H9 (cell line): ENCODE results near the gene RND3. TPM values are rescaled to one million over a fixed set of nuclear protein-coding genes. Genes with fewer than 3 reads are reported as not detected.

Experiments used
- DNase-seq: peaks from one replicate; pipeline ENCODE4 v3.0.0-alpha.2; 2017
- H2AFZ ChIP-seq: one replicate; pipeline ENCODE4 v1.6.1; 2013; ENCODE audit warnings: mild to moderate bottlenecking, low read length, control low read depth, moderate library complexity
- H2AK5ac ChIP-seq: 2 replicates; pipeline ENCODE4 v1.6.1; 2013; ENCODE audit warnings: low read length, control low read depth, mixed read lengths; ENCODE audit not compliant: insufficient read length
- H2BK120ac ChIP-seq: one replicate; pipeline ENCODE4 v1.6.1; 2013; ENCODE audit warnings: low read depth, mild to moderate bottlenecking, low read length, control low read depth, inconsistent platforms; ENCODE audit not compliant: poor library complexity, severe bottlenecking
- H2BK12ac ChIP-seq: 2 replicates; pipeline ENCODE4 v1.6.1; 2013; ENCODE audit warnings: low read length, control low read depth, mixed read lengths, low read depth; ENCODE audit not compliant: insufficient read length
- H2BK15ac ChIP-seq: 2 replicates; pipeline ENCODE4 v1.6.1; 2013; ENCODE audit warnings: low read depth, low read length, control low read depth
- H2BK20ac ChIP-seq: one replicate; pipeline ENCODE4 v1.6.1; 2013; ENCODE audit warnings: low read depth, mild to moderate bottlenecking, low read length, control low read depth, inconsistent platforms; ENCODE audit not compliant: poor library complexity, severe bottlenecking
- H2BK5ac ChIP-seq: 2 replicates; pipeline ENCODE4 v1.6.1; 2013; ENCODE audit warnings: low read length, control low read depth, mixed read lengths; ENCODE audit not compliant: insufficient read length
- H3K14ac ChIP-seq: 2 replicates; pipeline ENCODE4 v1.6.1; 2013; ENCODE audit warnings: low read length, control low read depth; ENCODE audit not compliant: insufficient read depth
- H3K18ac ChIP-seq: 2 replicates; pipeline ENCODE4 v1.6.1; 2013; ENCODE audit warnings: low read depth, mild to moderate bottlenecking, mixed read lengths, low read length, control low read depth; ENCODE audit not compliant: insufficient read length
- H3K23ac ChIP-seq: 2 replicates; pipeline ENCODE4 v1.6.1; 2013; ENCODE audit warnings: low read length, control low read depth, mixed read lengths, low read depth; ENCODE audit not compliant: insufficient read length
- H3K23me2 ChIP-seq: 2 replicates; pipeline ENCODE4 v1.6.1; 2013; ENCODE audit warnings: low read depth, mild to moderate bottlenecking, mixed read lengths, low read length, control low read depth; ENCODE audit not compliant: insufficient read length, poor library complexity, severe bottlenecking
- H3K27ac ChIP-seq: 2 replicates; pipeline ENCODE4 v1.5.1; 2013; ENCODE audit warnings: low read length, control low read depth, mixed read lengths, low read depth; ENCODE audit not compliant: insufficient read length
- H3K27me3 ChIP-seq: 2 replicates; pipeline ENCODE4 v1.6.1; 2013; ENCODE audit warnings: low read length, control low read depth, inconsistent platforms; ENCODE audit not compliant: insufficient read depth
- H3K4ac ChIP-seq: 2 replicates; pipeline ENCODE4 v1.6.1; 2013; ENCODE audit warnings: low read depth, mild to moderate bottlenecking, control low read depth, inconsistent platforms, low read length, moderate library complexity
- H3K4me1 ChIP-seq: 2 replicates; pipeline ENCODE4 v1.6.1; 2013; ENCODE audit warnings: low read length, control low read depth, inconsistent platforms; ENCODE audit not compliant: insufficient read depth
- H3K4me2 ChIP-seq: 2 replicates; pipeline ENCODE4 v1.6.1; 2013; ENCODE audit warnings: low read length, control low read depth, mixed read lengths; ENCODE audit not compliant: insufficient read length, insufficient read depth
- H3K56ac ChIP-seq: 2 replicates; pipeline ENCODE4 v1.6.1; 2013; ENCODE audit warnings: low read depth, mild to moderate bottlenecking, mixed read lengths, low read length, control low read depth; ENCODE audit not compliant: insufficient read length
- H3K79me1 ChIP-seq: 2 replicates; pipeline ENCODE4 v1.6.1; 2013; ENCODE audit warnings: low read depth, mild to moderate bottlenecking, moderate library complexity, low read length, control low read depth, inconsistent platforms; ENCODE audit not compliant: insufficient read depth, poor library complexity, severe bottlenecking
- H3K79me2 ChIP-seq: 2 replicates; pipeline ENCODE4 v1.6.1; 2013; ENCODE audit warnings: low read length, control low read depth, inconsistent platforms; ENCODE audit not compliant: insufficient read depth
- H3K9ac ChIP-seq: 2 replicates; pipeline ENCODE4 v1.6.1; 2013; ENCODE audit warnings: low read length, control low read depth, mixed read lengths; ENCODE audit not compliant: insufficient read length; ENCODE audit errors: extremely low read depth
- H3K9me3 ChIP-seq: one replicate; pipeline ENCODE4 v1.6.1; 2013; ENCODE audit warnings: low read depth, low read length, inconsistent platforms; ENCODE audit not compliant: control insufficient read depth
- H3T11ph ChIP-seq: one replicate; pipeline ENCODE4 v1.6.1; 2013; ENCODE audit warnings: mild to moderate bottlenecking, low read length, control low read depth, inconsistent platforms
- H4K20me1 ChIP-seq: one replicate; pipeline ENCODE4 v1.6.1; 2013; ENCODE audit not compliant: control insufficient read depth, insufficient read length, insufficient read depth
- H4K5ac ChIP-seq: 2 replicates; pipeline ENCODE4 v1.6.1; 2013; ENCODE audit warnings: low read depth, mild to moderate bottlenecking, mixed read lengths, low read length, control low read depth; ENCODE audit not compliant: insufficient read length
- H4K8ac ChIP-seq: replicated peaks from 2 replicates; pipeline ENCODE4 v1.6.1; 2013; ENCODE audit warnings: low read length, control low read depth, mixed read lengths, low read depth; ENCODE audit not compliant: insufficient read length
- H4K91ac ChIP-seq: 2 replicates; pipeline ENCODE4 v1.6.1; 2013; ENCODE audit warnings: low read depth, mild to moderate bottlenecking, moderate library complexity, mixed read lengths, low read length, control low read depth; ENCODE audit not compliant: insufficient read length
- H3K27ac Mint-ChIP-seq, 3 experiments: 2 replicates in 2 of 3; 3 replicates in 1 of 3; pipeline ENCODE4 v1.8.0; 2020 to 2021; ENCODE audit warnings: mixed read lengths in 3 of 3, mild to moderate bottlenecking in 1 of 3, moderate library complexity in 1 of 3
- H3K27me3 Mint-ChIP-seq: 2 replicates; pipeline ENCODE4 v1.8.0; 2021; ENCODE audit warnings: low read depth, mild to moderate bottlenecking, moderate library complexity, mixed read lengths
- H3K36me3 Mint-ChIP-seq, 3 experiments: 2 replicates in 2 of 3; 3 replicates in 1 of 3; pipeline ENCODE4 v1.8.0; 2020 to 2021; ENCODE audit warnings: low read depth in 3 of 3, mixed read lengths in 3 of 3; ENCODE audit not compliant: insufficient read depth in 1 of 3
- H3K4me1 Mint-ChIP-seq, 2 experiments: 2 replicates each; pipeline ENCODE4 v1.8.0; 2020; ENCODE audit warnings: mixed read lengths in 2 of 2
- H3K4me3 Mint-ChIP-seq, 2 experiments: 2 replicates in 1 of 2; 3 replicates in 1 of 2; pipeline ENCODE4 v1.8.0; 2020 to 2021; ENCODE audit warnings: mild to moderate bottlenecking in 2 of 2, mixed read lengths in 2 of 2, moderate library complexity in 1 of 2
- H3K9me3 Mint-ChIP-seq, 2 experiments: 2 replicates in 1 of 2; 3 replicates in 1 of 2; pipeline ENCODE4 v1.8.0; 2020; ENCODE audit warnings: mild to moderate bottlenecking in 2 of 2, mixed read lengths in 2 of 2, moderate library complexity in 1 of 2
- WGBS: extraction: QIAGEN DNeasy Blood & Tissue Kit; methylation state at CpG from one replicate; pipeline ENCODE4 v1.1.7; 2013; ENCODE audit warnings: missing lambda C conversion rate, low lambda C conversion rate, mixed read lengths; ENCODE audit not compliant: insufficient read length; ENCODE audit errors: extremely low coverage; 5-methylcytosine and 5-hydroxymethylcytosine counted together
- total RNA-seq: library from RNA; stranded (reverse); gene quantifications from 2 replicates; pipeline ENCODE4 v1.2.1, GENCODE V29; 2021
- TF ChIP-seq, protein P1 (sequence below): fragments of 200-600 bp; sonication (generic); conservative IDR thresholded peaks from 3 replicates; pipeline ENCODE4 v1.8.0; 2021; ENCODE audit warnings: antibody characterized with exemption, mild to moderate bottlenecking

The RND3 gene
- total RNA-seq, 1 experiment from 2014 or later = 62.6 TPM

DNA sequence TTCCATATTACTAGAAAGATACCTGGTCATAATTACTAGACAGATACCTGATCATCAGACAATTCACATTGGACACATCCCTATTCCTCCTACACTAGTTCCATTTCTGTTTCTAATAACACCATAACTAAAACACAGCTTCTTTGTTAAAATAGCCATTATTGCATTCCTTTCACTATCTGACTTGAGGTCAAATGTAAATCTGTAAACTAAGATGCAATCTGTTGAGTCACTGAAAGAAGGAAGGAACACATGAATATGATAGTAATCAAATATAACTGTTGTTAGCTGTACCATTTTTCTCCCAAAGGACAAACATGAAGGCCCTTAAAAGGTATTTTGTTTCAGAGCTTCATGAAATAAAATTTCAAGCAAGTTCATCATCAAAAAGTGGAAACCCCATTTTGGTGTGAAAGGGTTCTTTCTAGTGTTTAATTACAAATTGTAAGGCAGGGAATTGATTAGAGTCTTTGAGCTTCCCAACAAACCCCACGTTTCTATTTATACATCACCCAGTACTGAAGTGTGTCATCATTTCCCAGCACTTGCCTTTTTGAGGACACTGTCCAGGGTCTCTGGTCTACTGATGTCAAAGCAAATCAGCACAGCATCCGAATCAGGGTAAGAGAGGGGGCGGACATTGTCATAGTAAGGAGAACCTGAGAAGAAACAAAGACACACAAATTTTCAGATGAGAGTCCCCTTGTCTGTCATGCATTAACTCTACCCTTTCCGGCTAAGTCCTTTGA, 13.0 kb downstream of the RND3 start:
- Histone ChIP-seq H3K9me3 (no peaks in the 10 kb centered on the region), H3K27me3 (no peaks in the 10 kb centered on the region), H4K20me1 (no peaks in the 10 kb centered on the region), H4K5ac (no peak overlapping the region), H2AFZ (no peak overlapping the region), H2AK5ac (no peak overlapping the region), H3K27ac (no peak overlapping the region), H4K91ac (no peak overlapping the region), H2BK20ac (no peak overlapping the region), H2BK15ac (no peak overlapping the region), H3K23me2 (no peaks in the 10 kb centered on the region), H3K4me2 (no peak overlapping the region), H2BK12ac (no peak overlapping the region), H2BK5ac (no peak overlapping the region), H4K8ac (no peak overlapping the region), H3K14ac (no peak overlapping the region), H3K23ac (no peak overlapping the region), H2BK120ac (no peak overlapping the region), H3K18ac (no peak overlapping the region), H3K4ac (no peak overlapping the region), H3K4me1 (peaks cover 3% of the 10 kb centered on the region), H3K79me2 (peaks cover 38% of the 10 kb centered on the region), H3K9ac (no peak overlapping the region), H3K56ac (no peak overlapping the region), H3T11ph (no peak overlapping the region), H3K79me1 (peaks cover 4% of the 10 kb centered on the region)
- Mint-ChIP-seq H3K9me3 (no peaks in the 10 kb centered on the region), H3K4me1 (peaks cover 27 to 35% of the 10 kb centered on the region in 2 experiments), H3K4me3 (no peak overlapping the region), H3K27ac (peak overlapping the region in 1 of 3 experiments; percentile 74; a peak in 4 of 7 replicates), H3K27me3 (no peaks in the 10 kb centered on the region), H3K36me3 (peaks cover 50 to 66% (median 51%) of the 10 kb centered on the region in 3 experiments)
- no CpG with 5 or more reads among the region's 4 CpGs for WGBS
- TF ChIP-seq, protein P1, sequence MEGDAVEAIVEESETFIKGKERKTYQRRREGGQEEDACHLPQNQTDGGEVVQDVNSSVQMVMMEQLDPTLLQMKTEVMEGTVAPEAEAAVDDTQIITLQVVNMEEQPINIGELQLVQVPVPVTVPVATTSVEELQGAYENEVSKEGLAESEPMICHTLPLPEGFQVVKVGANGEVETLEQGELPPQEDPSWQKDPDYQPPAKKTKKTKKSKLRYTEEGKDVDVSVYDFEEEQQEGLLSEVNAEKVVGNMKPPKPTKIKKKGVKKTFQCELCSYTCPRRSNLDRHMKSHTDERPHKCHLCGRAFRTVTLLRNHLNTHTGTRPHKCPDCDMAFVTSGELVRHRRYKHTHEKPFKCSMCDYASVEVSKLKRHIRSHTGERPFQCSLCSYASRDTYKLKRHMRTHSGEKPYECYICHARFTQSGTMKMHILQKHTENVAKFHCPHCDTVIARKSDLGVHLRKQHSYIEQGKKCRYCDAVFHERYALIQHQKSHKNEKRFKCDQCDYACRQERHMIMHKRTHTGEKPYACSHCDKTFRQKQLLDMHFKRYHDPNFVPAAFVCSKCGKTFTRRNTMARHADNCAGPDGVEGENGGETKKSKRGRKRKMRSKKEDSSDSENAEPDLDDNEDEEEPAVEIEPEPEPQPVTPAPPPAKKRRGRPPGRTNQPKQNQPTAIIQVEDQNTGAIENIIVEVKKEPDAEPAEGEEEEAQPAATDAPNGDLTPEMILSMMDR = no peak
- DNase-seq = no peak
